HG03066 (cell line): ENCODE results near the gene MGAT4C.

Source experiments
- ATAC-seq: cut with Tn5 transposase; IDR thresholded peaks from one replicate; pipeline ENCODE4 v1.9.1; 2021; ENCODE audit warnings: low read depth; ENCODE audit not compliant: unreplicated experiment

MGAT4C gene

GRCh38 chr12:85996280-85996679, 259.9 kb downstream of the MGAT4C start:
- ATAC-seq, result no peak

GRCh38 chr12:85993746-85994145, 262.4 kb downstream of the MGAT4C start:
- no peak for ATAC-seq

DNA sequence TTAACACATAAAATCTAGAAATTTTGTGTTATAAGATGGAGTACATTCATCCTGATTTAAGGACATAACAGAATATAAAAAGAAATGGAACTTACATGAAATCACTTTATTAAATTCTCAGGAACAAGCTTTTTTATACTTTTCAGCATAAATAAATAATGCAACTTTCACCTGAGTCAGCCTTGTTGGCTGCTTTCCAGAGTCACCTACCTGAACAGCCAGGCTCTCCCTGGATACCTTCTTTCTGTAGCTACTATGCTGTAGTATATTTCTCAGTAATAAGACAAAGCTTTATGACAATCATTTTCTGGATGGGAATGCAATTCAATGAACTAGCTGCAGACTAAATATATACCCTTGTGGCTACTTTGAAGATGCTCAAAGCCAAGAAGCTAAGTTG, 270.2 kb downstream of the MGAT4C start:
- no peak for ATAC-seq

DNA sequence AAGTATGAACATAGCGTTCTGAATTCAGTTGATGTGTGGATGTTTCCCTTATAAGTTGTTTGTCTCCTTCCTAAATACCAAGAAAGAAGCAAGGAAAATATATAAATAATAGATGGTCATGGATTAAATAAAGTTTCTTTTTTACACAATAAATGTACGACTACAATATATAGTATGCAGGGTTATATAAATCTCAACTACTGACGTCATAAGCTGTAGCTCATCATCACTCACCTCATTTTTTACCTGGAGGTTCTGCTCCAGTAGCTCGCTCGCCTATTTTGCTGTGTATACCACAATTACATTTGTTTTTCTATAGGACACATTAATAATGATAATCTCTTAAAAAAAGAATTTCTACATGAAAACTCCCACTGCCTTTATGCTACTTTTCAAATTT, 272.6 kb downstream of the MGAT4C start:
- ATAC-seq, result no peak

- no peak for ATAC-seq
These were observed 276.6 kb downstream of the MGAT4C start for GRCh38 chr12:85979641-85980040.

- no peak for ATAC-seq
These were observed 280.5 kb downstream of the MGAT4C start for GRCh38 chr12:85975716-85976115.

DNA sequence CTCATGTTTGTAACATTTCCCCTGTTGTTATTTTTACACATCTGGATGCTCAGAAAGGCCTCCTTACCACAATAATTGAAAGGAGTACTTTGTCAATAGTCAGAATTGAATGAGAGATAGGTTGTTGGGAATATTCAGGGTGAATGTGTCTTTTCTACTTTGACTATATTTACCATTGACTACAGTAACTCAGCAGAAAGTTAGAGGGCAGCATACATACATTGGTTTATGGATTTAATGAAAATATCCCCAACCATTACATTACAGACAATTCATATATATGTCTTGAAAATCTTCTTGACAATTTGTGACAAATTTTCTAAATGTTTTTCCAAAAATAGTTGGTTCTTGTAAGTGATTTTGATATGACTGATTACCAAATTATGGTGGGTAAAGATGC, 284.4 kb downstream of the MGAT4C start:
- no peak for ATAC-seq

DNA sequence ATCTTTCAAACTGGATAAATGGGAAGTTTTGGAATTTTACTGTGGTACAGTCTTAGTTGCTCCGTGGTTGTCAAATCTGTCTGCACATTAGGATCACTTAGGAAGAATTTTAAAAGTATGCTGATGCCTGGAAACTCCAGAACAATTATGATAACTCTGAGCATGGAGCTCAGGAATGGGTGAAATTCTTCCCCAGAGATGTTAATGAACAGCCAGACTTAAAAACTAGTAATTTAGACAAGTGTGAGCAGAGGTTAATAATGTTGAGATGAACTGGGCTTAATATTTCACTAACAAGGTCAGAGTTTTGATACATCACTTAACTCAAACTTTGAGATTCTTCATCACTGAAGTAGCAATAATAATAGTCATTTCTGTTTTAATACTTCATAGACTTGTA, 287.6 kb downstream of the MGAT4C start:
- ATAC-seq, result no peak

GRCh38 chr12:85963326-85963725, 292.9 kb downstream of the MGAT4C start:
- ATAC-seq, result no peak

GRCh38 chr12:85956081-85956480, 300.1 kb downstream of the MGAT4C start:
- ATAC-seq, result no peak

- ATAC-seq, result no peak
These were observed 301.1 kb downstream of the MGAT4C start for GRCh38 chr12:85955127-85955526.

DNA sequence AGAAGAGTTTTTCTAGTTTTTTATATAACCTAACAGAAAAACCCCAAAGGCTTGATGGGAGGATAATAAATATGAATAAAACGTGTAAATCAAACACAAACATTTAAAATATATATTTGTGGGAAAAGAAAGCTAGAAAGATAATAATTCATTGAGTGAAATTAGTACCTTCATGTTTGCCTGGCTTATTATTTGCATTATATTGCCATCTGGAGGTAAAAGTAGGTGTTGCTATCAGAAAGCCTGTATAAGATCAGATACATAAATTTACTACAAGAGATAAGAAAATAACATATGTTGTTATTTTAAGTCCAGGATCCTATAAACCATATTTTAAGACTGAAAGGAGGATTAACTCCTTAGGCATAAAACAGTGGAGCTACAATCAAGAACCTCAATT, 304.4 kb downstream of the MGAT4C start:
- no peak for ATAC-seq

GRCh38 chr12:85949253-85949652, 306.9 kb downstream of the MGAT4C start:
- ATAC-seq, result no peak

- ATAC-seq, result no peak
These were observed 307.9 kb downstream of the MGAT4C start for GRCh38 chr12:85948340-85948739.

GRCh38 chr12:85947286-85947685, 308.9 kb downstream of the MGAT4C start:
- ATAC-seq, result no peak

GRCh38 chr12:85946375-85946774, 309.8 kb downstream of the MGAT4C start:
- ATAC-seq, result no peak

- no peak for ATAC-seq
These were observed 329.0 kb downstream of the MGAT4C start for GRCh38 chr12:85927166-85927565.

- no peak for ATAC-seq
These were observed 332.3 kb downstream of the MGAT4C start for GRCh38 chr12:85923767-85924331.

DNA sequence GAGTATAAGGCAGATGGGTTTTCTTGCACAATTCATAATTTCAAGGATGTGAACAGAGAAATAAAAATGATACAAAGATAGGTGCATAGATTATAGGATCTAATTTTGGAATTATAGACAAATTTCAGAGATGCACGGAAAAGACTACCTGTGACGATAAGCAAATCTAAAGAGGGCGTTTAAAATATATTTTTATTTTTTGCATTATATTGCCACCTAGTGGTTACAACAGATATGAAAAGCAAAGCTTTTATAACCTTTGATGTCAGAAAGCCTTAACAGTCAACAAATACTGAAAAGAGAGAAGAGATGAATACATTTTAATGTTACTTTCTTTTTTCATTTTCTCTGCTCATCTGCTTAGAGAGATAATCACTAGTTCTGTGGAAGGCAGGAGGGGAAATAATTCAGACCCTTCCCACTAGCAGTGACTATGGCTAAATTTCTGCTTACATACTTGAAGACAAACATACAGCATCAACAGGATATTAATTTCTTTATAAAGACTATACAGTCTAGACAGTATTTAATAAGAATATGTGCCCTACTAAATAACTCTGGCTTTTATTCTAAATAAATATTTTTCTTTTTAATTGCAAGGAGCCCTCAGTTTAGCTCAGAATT, 335.8 kb downstream of the MGAT4C start:
- peak; percentile 63 for ATAC-seq
